ENCODE results near the gene FAM20B.

FAM20B gene

DNA sequence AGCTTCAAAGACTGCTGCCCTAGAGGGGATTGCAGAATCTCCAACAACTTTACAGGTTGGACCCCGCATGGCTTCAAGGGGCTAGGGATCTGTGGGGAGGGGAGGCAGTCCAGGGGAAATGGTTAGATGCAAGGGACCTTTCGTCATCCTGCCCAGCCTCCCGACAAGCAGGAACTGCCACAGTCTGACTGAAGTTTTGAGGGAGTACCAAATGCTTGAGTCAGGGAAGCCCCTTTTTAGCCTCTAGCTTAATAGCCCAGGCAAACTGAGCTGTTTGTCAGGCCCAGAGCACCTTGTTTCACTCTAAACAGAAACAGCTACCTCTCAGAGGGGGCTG is 57.3 kb downstream of the FAM20B start:
- DNase-seq (ENCODE audit: low read depth): peak; percentile 31
- no peak for TF ChIP-seq CTCF (conservative IDR thresholded peaks at IDR 0.05; ENCODE audit: low read depth, low read length)
- peak overlapping the region; percentile 88 for H3K4me3 ChIP-seq (ENCODE audit: low read depth, low read length)

- H3K4me3 ChIP-seq (ENCODE audit: low read depth, low read length): no peak overlapping the region
- TF ChIP-seq CTCF (conservative IDR thresholded peaks at IDR 0.05; ENCODE audit: low read depth, low read length): no peak
- no peak for DNase-seq (ENCODE audit: low read depth)
Observed at GRCh38 chr1:179083533-179083932, 57.8 kb downstream of the FAM20B start.

- peak; percentile 55 for DNase-seq (ENCODE audit: low read depth)
- no peak for TF ChIP-seq CTCF (conservative IDR thresholded peaks at IDR 0.05; ENCODE audit: low read depth, low read length)
- no peak overlapping the region for H3K4me3 ChIP-seq (ENCODE audit: low read depth, low read length)
Observed at GRCh38 chr1:179087665-179088064, 62.0 kb downstream of the FAM20B start.

GRCh38 chr1:179089827-179090482 is 64.3 kb downstream of the FAM20B start:
- no peak for DNase-seq (ENCODE audit: low read depth)
- H3K4me3 ChIP-seq (ENCODE audit: low read depth, low read length): no peak overlapping the region
- no peak for TF ChIP-seq CTCF (conservative IDR thresholded peaks at IDR 0.05; ENCODE audit: low read depth, low read length)

GRCh38 chr1:179090522-179090921 is 64.8 kb downstream of the FAM20B start:
- TF ChIP-seq CTCF (conservative IDR thresholded peaks at IDR 0.05; ENCODE audit: low read depth, low read length): peak; percentile 41
- no peak overlapping the region for H3K4me3 ChIP-seq (ENCODE audit: low read depth, low read length)
- peak; percentile 23 for DNase-seq (ENCODE audit: low read depth)

DNA sequence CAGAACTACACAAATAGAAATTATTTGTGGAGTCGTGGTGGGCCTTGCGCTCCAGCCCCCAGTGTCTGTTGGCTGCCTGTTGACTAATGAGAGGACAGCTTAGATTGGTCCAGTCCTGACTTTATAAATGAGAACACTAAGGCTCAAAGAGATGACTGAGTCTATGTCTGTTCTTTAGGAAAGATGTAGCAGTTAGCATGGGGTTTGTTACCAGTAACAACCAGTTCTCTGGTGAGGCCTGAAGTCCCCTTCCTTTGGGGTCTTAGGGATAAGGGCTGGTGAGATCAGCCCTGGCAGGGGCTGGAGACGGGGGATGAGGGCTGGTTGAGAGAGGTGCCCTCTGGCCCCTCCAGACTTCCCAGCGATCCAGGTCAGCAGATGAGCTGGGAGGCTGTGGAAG is 65.2 kb downstream of the FAM20B start:
- no peak overlapping the region for H3K4me3 ChIP-seq (ENCODE audit: low read depth, low read length)
- no peak for DNase-seq (ENCODE audit: low read depth)
- TF ChIP-seq CTCF (conservative IDR thresholded peaks at IDR 0.05; ENCODE audit: low read depth, low read length): no peak

DNA sequence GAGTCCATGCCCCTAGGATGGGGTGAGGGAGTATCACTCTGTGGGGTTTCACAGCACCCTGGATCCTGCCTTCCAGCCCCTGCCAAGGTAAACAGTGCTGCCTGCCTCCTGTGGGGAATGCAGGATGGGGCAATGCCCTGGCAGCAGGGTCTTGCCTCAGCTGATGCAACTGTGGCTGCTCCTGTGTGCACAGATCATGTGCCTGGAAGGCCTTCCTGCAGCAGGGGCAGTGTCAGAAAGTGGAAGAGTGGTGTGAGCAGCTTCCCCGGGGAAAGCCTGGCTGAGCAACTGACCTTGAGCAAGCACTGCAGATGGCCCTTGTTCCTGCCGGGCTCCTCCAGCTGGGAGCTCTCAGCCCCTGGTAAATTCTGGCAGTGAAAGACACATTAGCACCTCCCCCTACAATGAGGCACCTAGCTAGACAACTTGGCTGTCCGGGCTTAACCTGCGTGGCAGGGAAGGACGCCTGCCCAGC is 66.0 kb downstream of the FAM20B start:
- no peak for TF ChIP-seq CTCF (conservative IDR thresholded peaks at IDR 0.05; ENCODE audit: low read depth, low read length)
- no peak overlapping the region for H3K4me3 ChIP-seq (ENCODE audit: low read depth, low read length)
- peak; percentile 81 for DNase-seq (ENCODE audit: low read depth)

Data from choroid plexus epithelial cell (primary cell).